Pulmonary artery endothelial cell (primary cell): Measurements from ENCODE around the gene CELA2B. TPM values are rescaled to one million over a fixed set of nuclear protein-coding genes. Genes with fewer than 3 reads are reported as not detected.
"Not testable (repeated sequence)": the region's sequence is repeated elsewhere in the genome, so short reads cannot be mapped to it uniquely, and the experiment has no call there.

Experiments
- DNase-seq: peaks from one replicate; pipeline ENCODE4 v3.0.0-alpha.2; 2011; ENCODE audit warnings: low read depth, low spot score
- total RNA-seq: library from RNA; depleted of rRNA; stranded (reverse); fragments of >200 nt; gene quantifications from 2 replicates; pipeline ENCODE4 v1.2.3, GENCODE V29; 2014

CELA2B gene
- total RNA-seq, 1 donor from 2014 or later, result not detected

GRCh38 chr1:15500184-15501178 lies 24.6 kb downstream of the CELA2B start:
- no peak for DNase-seq

- no peak for DNase-seq
Measured at GRCh38 chr1:15501208-15502032, 25.5 kb downstream of the CELA2B start.

- no peak for DNase-seq
Measured at GRCh38 chr1:15504436-15504835, 28.5 kb downstream of the CELA2B start.

GRCh38 chr1:15506831-15507230 lies 30.9 kb downstream of the CELA2B start:
- DNase-seq, result no peak

- no peak for DNase-seq
Measured at GRCh38 chr1:15507278-15507677, 31.4 kb downstream of the CELA2B start.

GRCh38 chr1:15508700-15509487 lies 33.0 kb downstream of the CELA2B start:
- DNase-seq, result no peak

GRCh38 chr1:15509586-15509985 lies 33.7 kb downstream of the CELA2B start:
- no peak for DNase-seq

- DNase-seq, result no peak
Measured at GRCh38 chr1:15510611-15511405, 34.9 kb downstream of the CELA2B start.

GRCh38 chr1:15513192-15513591 lies 37.3 kb downstream of the CELA2B start:
- no peak for DNase-seq

- no peak for DNase-seq
Measured at GRCh38 chr1:15513919-15514318, 38.0 kb downstream of the CELA2B start.

- not testable (repeated sequence) for DNase-seq
Measured at GRCh38 chr1:15514557-15514956, 38.7 kb downstream of the CELA2B start.

- DNase-seq, result no peak
Measured at GRCh38 chr1:15515022-15515663, 39.2 kb downstream of the CELA2B start.

GRCh38 chr1:15519625-15520024 lies 43.7 kb downstream of the CELA2B start:
- DNase-seq, result no peak

- DNase-seq, result not testable (repeated sequence)
Measured at GRCh38 chr1:15521206-15521906, 45.5 kb downstream of the CELA2B start.

GRCh38 chr1:15522551-15522950 lies 46.6 kb downstream of the CELA2B start:
- DNase-seq, result no peak

GRCh38 chr1:15523104-15524020 lies 47.5 kb downstream of the CELA2B start:
- DNase-seq, result no peak

GRCh38 chr1:15524021-15524282 lies 48.0 kb downstream of the CELA2B start, which contains the start of gene CASP9:
Gene CASP9 (minus strand): TSS chr1:15524215. CDS start chr1:15524200, 15 bp downstream.
- no peak for DNase-seq

- DNase-seq, result peak; percentile 87
Measured at GRCh38 chr1:15524283-15525049, 48.6 kb downstream of the CELA2B start.
